HFFc6 (cell line): ENCODE results near the gene PLEKHG5. TPM values are rescaled to one million over a fixed set of nuclear protein-coding genes. Genes with fewer than 3 reads are reported as not detected.

Source experiments
- DNase-seq: peaks from one replicate; pipeline ENCODE4 v3.0.0-alpha.2; 2018
- H3K27ac Mint-ChIP-seq: 2 replicates; pipeline ENCODE4 v1.8.0; 2020; ENCODE audit warnings: mild to moderate bottlenecking, mixed read lengths
- H3K27me3 Mint-ChIP-seq: 2 replicates; pipeline ENCODE4 v1.8.0; 2021; ENCODE audit warnings: mild to moderate bottlenecking, moderate library complexity, mixed read lengths; ENCODE audit not compliant: insufficient read depth
- H3K36me3 Mint-ChIP-seq: 2 replicates; pipeline ENCODE4 v1.8.0; 2021; ENCODE audit warnings: low read depth, mixed read lengths
- H3K4me1 Mint-ChIP-seq: 2 replicates; pipeline ENCODE4 v1.8.0; 2020; ENCODE audit warnings: low read depth, mixed read lengths
- H3K4me3 Mint-ChIP-seq: 2 replicates; pipeline ENCODE4 v1.8.0; 2020; ENCODE audit warnings: mild to moderate bottlenecking, moderate library complexity, mixed read lengths
- H3K9me3 Mint-ChIP-seq: 2 replicates; pipeline ENCODE4 v1.8.0; 2020; ENCODE audit warnings: mild to moderate bottlenecking, mixed read lengths
- CTCF ChIP-seq: fragments of 200-600 bp; sonication (generic); IDR thresholded peaks from 2 replicates; pipeline ENCODE4 v1.5.0; 2021; ENCODE audit warnings: antibody characterized with exemption, mild to moderate bottlenecking
- total RNA-seq, 6 experiments: library from RNA; stranded (reverse); fragmentation: NEBNext Ultra II Directional; extraction: Animal tissue kit (Norgen Biotek cat#: 25700); gene quantifications; 2 replicates in 1 of 6; 3 replicates in 5 of 6; pipeline ENCODE4 v1.2.3, GENCODE V29; 2021

Gene PLEKHG5
- total RNA-seq, 6 experiments from 2014 or later, result 6.4 to 7.2 (median 6.6) TPM

- no peak for TF ChIP-seq CTCF
- peak overlapping the region; percentile 78 for H3K4me3 Mint-ChIP-seq
- H3K27ac Mint-ChIP-seq, result peak overlapping the region; percentile 87
- peaks cover 25% of the 10 kb centered on the region for H3K4me1 Mint-ChIP-seq
- H3K27me3 Mint-ChIP-seq, result peaks cover 5% of the 10 kb centered on the region
- no peaks in the 10 kb centered on the region for H3K36me3 Mint-ChIP-seq
- no peaks in the 10 kb centered on the region for H3K9me3 Mint-ChIP-seq
- DNase-seq, result no peak
Measured at GRCh38 chr1:6491081-6491449, 402 bp downstream of the PLEKHG5 start.

- Mint-ChIP-seq H3K4me1 (peaks cover 25% of the 10 kb centered on the region), H3K4me3 (peak overlapping the region; percentile 86), H3K9me3 (no peaks in the 10 kb centered on the region), H3K27me3 (no peaks in the 10 kb centered on the region; the same call in 1 of the 2 replicates), H3K27ac (peak overlapping the region; percentile 87), H3K36me3 (no peaks in the 10 kb centered on the region)
- peak; percentile 64 for DNase-seq
- TF ChIP-seq CTCF, result peak; percentile 60
Measured at GRCh38 chr1:6490181-6491080, 1.0 kb downstream of the PLEKHG5 start.

GRCh38 chr1:6489799-6490180, 1.7 kb downstream of the PLEKHG5 start:
- peak; percentile 99 for TF ChIP-seq CTCF
- peak overlapping the region; percentile 86 for H3K4me3 Mint-ChIP-seq
- peak overlapping the region; percentile 52 for H3K27ac Mint-ChIP-seq
- H3K27me3 Mint-ChIP-seq, result peaks cover under 1% of the 10 kb centered on the region
- peak; percentile 51 for DNase-seq
- H3K36me3 Mint-ChIP-seq, result no peaks in the 10 kb centered on the region
- peaks cover 25% of the 10 kb centered on the region for H3K4me1 Mint-ChIP-seq
- H3K9me3 Mint-ChIP-seq, result no peaks in the 10 kb centered on the region

- Mint-ChIP-seq H3K27ac (no peak overlapping the region), H3K27me3 (peaks cover 4% of the 10 kb centered on the region), H3K9me3 (no peaks in the 10 kb centered on the region), H3K4me1 (peaks cover 25% of the 10 kb centered on the region), H3K4me3 (peak overlapping the region; percentile 86; the same call in 1 of the 2 replicates), H3K36me3 (no peaks in the 10 kb centered on the region)
- no peak for TF ChIP-seq CTCF
- no peak for DNase-seq
Measured at GRCh38 chr1:6489383-6489765, 2.1 kb downstream of the PLEKHG5 start.

- Mint-ChIP-seq H3K36me3 (no peaks in the 10 kb centered on the region), H3K4me3 (no peak overlapping the region), H3K27me3 (peaks cover 10% of the 10 kb centered on the region), H3K4me1 (peaks cover 25% of the 10 kb centered on the region), H3K9me3 (no peaks in the 10 kb centered on the region), H3K27ac (no peak overlapping the region)
- DNase-seq, result no peak
- no peak for TF ChIP-seq CTCF
Measured at GRCh38 chr1:6488602-6489382, 2.7 kb downstream of the PLEKHG5 start.
